Transverse colon (tissue), 4 donors: ENCODE measurements around the gene KRTAP5-8. TPM values are rescaled to one million over a fixed set of nuclear protein-coding genes. Genes with fewer than 3 reads are reported as not detected.

Source experiments
- DNase-seq: peaks from one replicate; pipeline ENCODE4 v3.0.0-alpha.2; 2019
- H3K27ac ChIP-seq, 4 donors: fragments of 200-600 bp; sonication (generic); 2 replicates each; pipeline ENCODE4 v1.5.1; 2016 to 2018; ENCODE audit warnings: inconsistent platforms in 4 of 4
- H3K27me3 ChIP-seq: fragments of 200-600 bp; sonication (generic); 2 replicates; pipeline ENCODE4 v1.5.1; 2017; ENCODE audit warnings: inconsistent platforms
- H3K36me3 ChIP-seq, 4 donors: fragments of 200-600 bp; sonication (generic); 2 replicates each; pipeline ENCODE4 v1.5.1; 2017 to 2019; ENCODE audit warnings: inconsistent platforms in 4 of 4
- H3K4me1 ChIP-seq, 4 donors: fragments of 200-600 bp; sonication (generic); 2 replicates each; pipeline ENCODE4 v1.5.1; 2017 to 2020; ENCODE audit warnings: inconsistent platforms in 4 of 4
- H3K4me3 ChIP-seq, 4 donors: fragments of 200-600 bp; sonication (generic); 1 replicate in 1 of 4; 2 replicates in 3 of 4; pipeline versions ENCODE4 v1.5.1 to v1.6.1; 2017 to 2019; ENCODE audit warnings: inconsistent platforms in 4 of 4
- H3K9me3 ChIP-seq, 2 donors: fragments of 200-600 bp; sonication (generic); 2 replicates each; pipeline ENCODE4 v1.5.1; 2017 to 2019; ENCODE audit warnings: inconsistent platforms in 2 of 2
- CTCF ChIP-seq, 5 experiments: fragments of 200-600 bp in 3 of 5; fragments of 450-650 bp in 2 of 5; sonication (generic) in 3 of 5; IDR thresholded peaks; 1 replicate in 2 of 5; 2 replicates in 3 of 5; pipeline ENCODE4 v1.5.1; 2016 to 2017; ENCODE audit warnings: antibody characterized with exemption in 5 of 5, inconsistent platforms in 3 of 5, mild to moderate bottlenecking in 2 of 5, moderate library complexity in 1 of 5
- EP300 ChIP-seq: sonication (generic); formaldehyde crosslinking; IDR thresholded peaks from one replicate; pipeline ENCODE4 v1.6.1; 2017; ENCODE audit warnings: antibody characterized with exemption, low read depth
- POLR2A ChIP-seq: fragments of 450-650 bp; IDR thresholded peaks from one replicate; pipeline ENCODE4 v1.6.1; 2016; ENCODE audit warnings: antibody characterized with exemption, mild to moderate bottlenecking, moderate library complexity
- POLR2AphosphoS5 ChIP-seq, 3 donors: sonication (generic); formaldehyde crosslinking; IDR thresholded peaks; one replicate each; pipeline ENCODE4 v1.6.1; 2016; ENCODE audit warnings: antibody characterized with exemption in 3 of 3
- WGBS, 2 donors: methylation state at CpG; one replicate each; pipeline ENCODE4 v1.1.5; 2018; ENCODE audit warnings: low coverage in 1 of 2; 5-methylcytosine and 5-hydroxymethylcytosine counted together
- in situ Hi-C, 4 donors: fragments of 200-750 bp; cut with MboI; loops; one replicate each; pipeline versions ENCODE4 v1.15.0 to v1.15.1; 2017; ENCODE audit warnings: low sequenced_read_pairs in 3 of 4, low pct_ligation_motif_present in 1 of 4, low pct_unique_long_range_greater_than_20kb in 1 of 4
- intact Hi-C: fragments of 100-400 bp; cut with DNase I; formaldehyde crosslinking; loops from one replicate; pipeline ENCODE4 v1.15.1; 2023; ENCODE audit warnings: low total_unique reads
- total RNA-seq, 4 donors: library from RNA; depleted of rRNA; stranded (reverse); fragments of >200 nt; gene quantifications; one replicate each; pipeline ENCODE4 v1.1.0, GENCODE V29; 2016

KRTAP5-8 gene
- total RNA-seq, 4 donors from 2014 or later: 0.41 to 3.2 (median 0.48) TPM; not detected in 1

DNA sequence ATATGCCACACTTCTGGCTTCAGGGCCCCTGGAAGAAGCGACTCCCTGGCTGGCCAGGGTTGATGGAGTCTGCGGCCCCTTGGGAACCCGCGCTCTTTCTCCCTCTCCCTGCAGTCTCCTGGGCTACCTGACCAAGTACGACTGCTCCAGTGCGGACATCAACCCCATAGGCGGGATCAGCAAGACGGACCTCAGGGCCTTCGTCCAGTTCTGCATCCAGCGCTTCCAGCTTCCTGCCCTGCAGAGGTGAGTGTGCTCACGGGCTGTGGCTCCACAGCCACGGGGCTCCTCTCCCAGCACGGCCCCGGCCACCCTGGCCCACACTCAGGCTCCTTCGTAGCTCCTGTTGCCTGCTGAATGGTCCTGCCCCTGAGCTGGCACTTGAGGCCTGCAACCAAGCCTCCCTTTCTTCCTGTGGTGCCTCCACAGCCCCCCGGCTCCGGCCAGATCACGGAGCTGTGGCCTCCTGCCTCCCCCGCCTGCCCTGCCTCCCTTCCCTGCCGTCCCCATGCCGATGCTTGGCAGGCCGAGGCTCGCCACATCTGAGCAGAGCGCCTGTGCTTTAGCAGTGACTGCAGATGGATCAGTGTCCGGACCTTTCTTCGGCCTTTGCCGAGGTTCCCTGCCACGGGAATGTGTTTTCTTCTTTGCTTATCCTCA is 47.0 kb upstream of the KRTAP5-8 start:
- no peak overlapping the region for H3K4me3 ChIP-seq
- 95% methylated on average over 28 of the region's 28 CpGs; no CpG with 5 or more reads in 1 of the 2 donors for WGBS, 2 donors
- no peaks in the 10 kb centered on the region for H3K4me1 ChIP-seq
- intact Hi-C loops (no loop called here), in situ Hi-C loops (no loop called here)
- TF ChIP-seq POLR2AphosphoS5 (IDR thresholded peaks at IDR 0.05) (no peak), CTCF (IDR thresholded peaks at IDR 0.05) (no peak), POLR2A (no peak), EP300 (no peak)
- no peaks in the 10 kb centered on the region for H3K27me3 ChIP-seq
- no peak overlapping the region for H3K27ac ChIP-seq
- H3K36me3 ChIP-seq: peaks cover 0 to 36% (median 18%) of the 10 kb centered on the region in 4 donors
- DNase-seq: no peak
- H3K9me3 ChIP-seq: no peaks in the 10 kb centered on the region

DNA sequence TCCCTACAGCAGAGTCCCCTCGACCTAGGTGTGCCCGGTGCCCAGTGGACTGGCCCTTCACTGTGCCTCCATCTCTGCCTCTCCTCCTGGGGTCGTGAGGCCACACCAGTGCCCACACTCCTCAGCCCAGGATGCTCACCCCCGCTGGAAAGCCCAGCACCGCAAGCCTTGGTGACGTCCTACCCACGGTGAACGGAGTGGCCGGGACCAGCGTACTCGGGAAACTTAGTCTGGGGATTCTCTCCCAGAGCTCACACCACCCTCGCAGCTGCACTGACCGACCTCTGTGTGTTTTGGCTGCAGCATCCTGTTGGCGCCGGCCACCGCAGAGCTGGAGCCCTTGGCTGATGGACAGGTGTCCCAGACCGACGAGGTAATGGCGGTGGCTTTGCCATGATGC is 46.3 kb upstream of the KRTAP5-8 start:
- no peak for DNase-seq

DNA sequence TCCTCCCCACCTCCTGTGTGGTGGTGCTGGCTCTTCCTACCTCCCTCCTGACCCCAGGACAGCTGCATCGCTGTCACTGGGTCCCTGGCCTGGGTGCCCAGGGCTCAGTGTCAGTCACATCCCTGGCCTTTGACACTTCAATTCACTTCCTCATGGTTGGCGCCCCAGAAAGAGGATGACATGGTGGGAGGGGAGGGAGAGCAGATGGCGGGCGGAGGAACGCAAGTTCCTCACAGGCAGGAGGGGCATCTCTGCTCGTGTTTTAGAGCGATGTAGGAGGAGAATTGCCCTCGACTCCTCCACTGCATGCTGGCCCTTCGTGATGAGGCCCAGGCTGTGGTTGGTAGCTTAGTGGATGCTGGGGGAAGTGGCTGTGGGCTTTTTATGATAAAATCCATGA is 45.9 kb upstream of the KRTAP5-8 start:
- peaks cover 0 to 46% (median 21%) of the 10 kb centered on the region in 4 donors for H3K36me3 ChIP-seq
- H3K4me1 ChIP-seq: no peaks in the 10 kb centered on the region
- in situ Hi-C loops (no loop called here), intact Hi-C loops (no loop called here)
- no peak overlapping the region for H3K27ac ChIP-seq
- 92% methylated on average over 9 of the region's 9 CpGs; no CpG with 5 or more reads in 1 of the 2 donors for WGBS, 2 donors
- H3K27me3 ChIP-seq: no peaks in the 10 kb centered on the region
- no peak for TF ChIP-seq POLR2AphosphoS5 (IDR thresholded peaks at IDR 0.05)
- no peaks in the 10 kb centered on the region for H3K9me3 ChIP-seq
- no peak for DNase-seq
- H3K4me3 ChIP-seq: no peak overlapping the region

More for the DNA sequence above, 46.3 kb upstream of the KRTAP5-8 start:
- no peak overlapping the region for H3K4me3 ChIP-seq
- intact Hi-C loops: no loop called here
- 95% methylated on average over 19 of the region's 19 CpGs; no CpG with 5 or more reads in 1 of the 2 donors for WGBS, 2 donors
- no peak overlapping the region for H3K27ac ChIP-seq
- no peaks in the 10 kb centered on the region for H3K27me3 ChIP-seq
- peaks cover 0 to 42% (median 20%) of the 10 kb centered on the region in 4 donors for H3K36me3 ChIP-seq
- in situ Hi-C loops: no loop called here
- H3K9me3 ChIP-seq: no peaks in the 10 kb centered on the region
- no peaks in the 10 kb centered on the region for H3K4me1 ChIP-seq
- no peak for TF ChIP-seq POLR2AphosphoS5 (IDR thresholded peaks at IDR 0.05)
- no peak for TF ChIP-seq CTCF (IDR thresholded peaks at IDR 0.05)

- peaks cover 0 to 74% (median 34%) of the 10 kb centered on the region in 4 donors for H3K36me3 ChIP-seq
- DNase-seq: no peak
These were observed 42.3 kb upstream of the KRTAP5-8 start for GRCh38 chr11:71495286-71496230.

More at GRCh38 chr11:71495286-71496230, 42.3 kb upstream of the KRTAP5-8 start:
- in situ Hi-C loops (no loop called here), intact Hi-C loops (no loop called here)
- no peak overlapping the region for H3K27ac ChIP-seq
- 92 to 98% methylated on average over 6 to 20 of the region's 20 CpGs for WGBS, 2 donors
- H3K4me1 ChIP-seq: no peaks in the 10 kb centered on the region
- H3K27me3 ChIP-seq: no peaks in the 10 kb centered on the region
- H3K9me3 ChIP-seq: no peaks in the 10 kb centered on the region
- no peak for TF ChIP-seq POLR2A
- TF ChIP-seq POLR2AphosphoS5 (IDR thresholded peaks at IDR 0.05): no peak
- no peak for TF ChIP-seq EP300
- TF ChIP-seq CTCF (IDR thresholded peaks at IDR 0.05): no peak
- no peak overlapping the region for H3K4me3 ChIP-seq
